ENCODE data around the gene PSMD9.
"Not testable (repeated sequence)": the region's sequence is repeated elsewhere in the genome, so short reads cannot be mapped to it uniquely, and the experiment has no call there.

The PSMD9 gene

GRCh38 chr12:121857322-121858246, 31.0 kb upstream of the PSMD9 start (continued):
- TF ChIP-seq ISL1 (CRISPR knock-in tag; IDR thresholded peaks at IDR 0.05) = no peak
- no peak for TF ChIP-seq ZFP3 (CRISPR knock-in tag; IDR thresholded peaks at IDR 0.05)
- TF ChIP-seq, protein P1, sequence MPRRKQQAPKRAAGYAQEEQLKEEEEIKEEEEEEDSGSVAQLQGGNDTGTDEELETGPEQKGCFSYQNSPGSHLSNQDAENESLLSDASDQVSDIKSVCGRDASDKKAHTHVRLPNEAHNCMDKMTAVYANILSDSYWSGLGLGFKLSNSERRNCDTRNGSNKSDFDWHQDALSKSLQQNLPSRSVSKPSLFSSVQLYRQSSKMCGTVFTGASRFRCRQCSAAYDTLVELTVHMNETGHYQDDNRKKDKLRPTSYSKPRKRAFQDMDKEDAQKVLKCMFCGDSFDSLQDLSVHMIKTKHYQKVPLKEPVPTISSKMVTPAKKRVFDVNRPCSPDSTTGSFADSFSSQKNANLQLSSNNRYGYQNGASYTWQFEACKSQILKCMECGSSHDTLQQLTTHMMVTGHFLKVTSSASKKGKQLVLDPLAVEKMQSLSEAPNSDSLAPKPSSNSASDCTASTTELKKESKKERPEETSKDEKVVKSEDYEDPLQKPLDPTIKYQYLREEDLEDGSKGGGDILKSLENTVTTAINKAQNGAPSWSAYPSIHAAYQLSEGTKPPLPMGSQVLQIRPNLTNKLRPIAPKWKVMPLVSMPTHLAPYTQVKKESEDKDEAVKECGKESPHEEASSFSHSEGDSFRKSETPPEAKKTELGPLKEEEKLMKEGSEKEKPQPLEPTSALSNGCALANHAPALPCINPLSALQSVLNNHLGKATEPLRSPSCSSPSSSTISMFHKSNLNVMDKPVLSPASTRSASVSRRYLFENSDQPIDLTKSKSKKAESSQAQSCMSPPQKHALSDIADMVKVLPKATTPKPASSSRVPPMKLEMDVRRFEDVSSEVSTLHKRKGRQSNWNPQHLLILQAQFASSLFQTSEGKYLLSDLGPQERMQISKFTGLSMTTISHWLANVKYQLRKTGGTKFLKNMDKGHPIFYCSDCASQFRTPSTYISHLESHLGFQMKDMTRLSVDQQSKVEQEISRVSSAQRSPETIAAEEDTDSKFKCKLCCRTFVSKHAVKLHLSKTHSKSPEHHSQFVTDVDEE (CRISPR knock-in tag; IDR thresholded peaks at IDR 0.05) = no peak

DNA sequence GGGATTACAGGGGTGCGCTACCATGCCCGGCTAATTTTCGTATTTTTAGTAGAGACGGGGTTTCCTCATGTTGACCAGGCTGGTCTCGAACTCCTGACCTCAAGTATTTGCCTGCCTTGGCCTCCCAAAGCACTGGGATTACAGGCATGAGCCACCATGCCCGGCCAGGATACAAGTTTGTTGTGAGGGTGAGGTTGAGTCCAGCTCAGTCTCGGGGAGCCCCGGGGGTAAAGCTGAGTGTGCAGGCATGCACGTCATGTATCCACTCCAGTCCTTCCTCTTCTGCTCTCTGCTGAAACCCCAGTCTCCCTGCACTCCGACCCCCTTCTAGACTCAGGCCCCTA, 30.3 kb upstream of the PSMD9 start:
- no peak for ATAC-seq
- TF ChIP-seq, protein P2, sequence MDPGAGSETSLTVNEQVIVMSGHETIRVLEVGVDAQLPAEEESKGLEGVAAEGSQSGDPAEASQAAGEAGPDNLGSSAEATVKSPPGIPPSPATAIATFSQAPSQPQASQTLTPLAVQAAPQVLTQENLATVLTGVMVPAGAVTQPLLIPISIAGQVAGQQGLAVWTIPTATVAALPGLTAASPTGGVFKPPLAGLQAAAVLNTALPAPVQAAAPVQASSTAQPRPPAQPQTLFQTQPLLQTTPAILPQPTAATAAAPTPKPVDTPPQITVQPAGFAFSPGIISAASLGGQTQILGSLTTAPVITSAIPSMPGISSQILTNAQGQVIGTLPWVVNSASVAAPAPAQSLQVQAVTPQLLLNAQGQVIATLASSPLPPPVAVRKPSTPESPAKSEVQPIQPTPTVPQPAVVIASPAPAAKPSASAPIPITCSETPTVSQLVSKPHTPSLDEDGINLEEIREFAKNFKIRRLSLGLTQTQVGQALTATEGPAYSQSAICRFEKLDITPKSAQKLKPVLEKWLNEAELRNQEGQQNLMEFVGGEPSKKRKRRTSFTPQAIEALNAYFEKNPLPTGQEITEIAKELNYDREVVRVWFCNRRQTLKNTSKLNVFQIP (CRISPR knock-in tag; IDR thresholded peaks at IDR 0.05; ENCODE audit: borderline replicate concordance, low read depth) = no peak
- TF ChIP-seq PPARA (CRISPR knock-in tag; IDR thresholded peaks at IDR 0.05; ENCODE audit: borderline replicate concordance) = no peak
- TF ChIP-seq TCF4 (CRISPR knock-in tag; IDR thresholded peaks at IDR 0.05; ENCODE audit: borderline replicate concordance) = no peak
- no peak for TF ChIP-seq ESRRG (CRISPR knock-in tag; IDR thresholded peaks at IDR 0.05)

- TF ChIP-seq CSRNP3 (CRISPR knock-in tag; IDR thresholded peaks at IDR 0.05) (no peak), CREB5 (CRISPR knock-in tag; IDR thresholded peaks at IDR 0.05; ENCODE audit: low read depth) (no peak), ZNF8 (CRISPR knock-in tag; IDR thresholded peaks at IDR 0.05) (no peak), ZNF565 (CRISPR knock-in tag; conservative IDR thresholded peaks at IDR 0.05; ENCODE audit: low read depth) (no peak), OSR1 (CRISPR knock-in tag; IDR thresholded peaks at IDR 0.05) (no peak), ZFP3 (CRISPR knock-in tag; IDR thresholded peaks at IDR 0.05) (peak; percentile 23; the same call in 1 of the 2 replicates), SNAI2 (CRISPR knock-in tag; IDR thresholded peaks at IDR 0.05) (0 out of 2 replicates have a peak, but pooled peaks have one; percentile 27)
- ATAC-seq = peak; percentile 89
These were observed 29.7 kb upstream of the PSMD9 start, which contains the start of gene HPD for GRCh38 chr12:121858662-121859572. HPD (minus strand) TSS chr12:121858859; CDS start chr12:121858823, 36 bp downstream.

DNA sequence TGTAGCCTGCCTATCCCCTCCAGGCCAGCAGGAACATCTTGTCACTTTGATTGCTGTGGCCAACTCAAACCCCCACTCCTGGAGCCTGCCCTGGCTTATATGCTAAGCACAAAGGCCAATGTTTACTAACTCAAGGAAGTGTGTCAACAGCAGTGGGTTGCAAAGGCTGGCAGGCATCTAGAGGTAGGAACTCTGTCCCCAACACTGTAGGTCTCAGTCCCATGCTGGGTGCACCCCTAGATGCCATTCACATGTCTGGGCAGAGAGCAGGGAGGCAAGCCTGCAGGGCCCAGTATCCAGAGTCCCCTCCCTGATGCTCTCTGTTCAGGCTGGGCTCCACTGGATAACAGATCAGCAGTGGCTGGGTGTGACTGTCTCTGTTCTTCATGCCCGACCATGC, 28.3 kb upstream of the PSMD9 start:
- no peak for ATAC-seq
- TF ChIP-seq CSRNP3 (CRISPR knock-in tag; IDR thresholded peaks at IDR 0.05) = no peak

DNA sequence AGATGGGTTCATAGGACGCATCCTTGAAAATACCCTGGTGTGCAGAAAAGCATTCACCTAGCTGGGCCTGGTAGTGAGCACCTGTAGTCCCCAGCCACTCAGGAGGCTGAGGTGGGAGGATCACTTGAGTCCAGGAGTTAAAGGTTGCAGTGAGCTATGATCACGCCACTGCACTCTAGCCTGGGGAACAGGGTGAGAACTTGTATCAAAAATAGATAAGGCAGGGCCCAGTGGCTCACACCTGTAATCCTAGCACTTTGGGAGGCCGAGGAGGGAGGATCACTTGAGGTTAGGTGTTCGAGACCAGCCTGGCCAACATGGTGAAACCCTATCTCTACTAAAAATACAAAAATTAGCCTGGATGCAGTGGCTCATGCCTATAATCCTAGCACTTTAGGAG, 27.9 kb upstream of the PSMD9 start:
- ATAC-seq = not testable (repeated sequence)
